Fibroblast of lung (primary cell): ENCODE measurements around the gene TYK2.

ENCODE experiments used
- EZH2 ChIP-seq: IDR thresholded peaks from 2 replicates; pipeline ENCODE4 v1.5.1; 2012; ENCODE audit warnings: low read length, control low read depth, mild to moderate bottlenecking; ENCODE audit errors: missing control alignments
- TF ChIP-seq, protein P1 (sequence below), 2 donors: IDR thresholded peaks in 1 of 2; conservative IDR thresholded peaks in 1 of 2; 1 replicate in 1 of 2; 2 replicates in 1 of 2; pipeline ENCODE4 v1.5.1; 2011 to 2012; ENCODE audit warnings: low read length in 2 of 2, control low read depth in 1 of 2, inconsistent platforms in 1 of 2, low read depth in 1 of 2, mild to moderate bottlenecking in 1 of 2

DNA sequence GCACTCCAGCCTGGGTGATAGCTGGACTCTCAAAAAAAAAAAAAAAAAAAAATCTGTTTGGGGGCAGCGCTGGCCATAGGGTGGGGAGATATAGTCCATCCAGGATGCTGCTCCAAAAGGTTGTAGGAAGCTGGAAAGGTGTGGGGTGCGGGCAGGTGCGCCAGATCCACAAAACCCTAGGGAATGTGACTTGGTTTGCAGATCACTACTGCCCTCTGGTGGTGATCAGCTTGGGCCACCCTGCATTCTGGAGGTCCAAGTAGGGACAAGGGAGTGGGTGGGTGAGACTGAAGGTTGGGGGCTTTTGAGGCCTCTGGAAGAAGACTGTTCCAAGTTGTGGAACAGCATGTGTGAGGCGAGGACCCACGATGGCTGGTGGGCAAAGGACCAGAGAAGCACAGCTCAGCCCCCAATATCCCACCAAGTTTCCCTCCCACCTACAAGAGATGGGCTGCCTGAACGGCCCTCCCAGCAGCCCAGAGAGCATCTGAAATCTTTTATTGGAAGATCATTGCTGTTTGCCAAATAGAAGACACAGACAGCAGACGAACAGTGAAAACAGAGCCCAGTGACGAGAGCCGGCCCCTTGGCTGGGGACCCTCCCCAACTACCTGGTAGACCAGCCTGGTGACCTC lies 10.4 kb upstream of the TYK2 start:
- TF ChIP-seq EZH2: no peak
- TF ChIP-seq, protein P1, sequence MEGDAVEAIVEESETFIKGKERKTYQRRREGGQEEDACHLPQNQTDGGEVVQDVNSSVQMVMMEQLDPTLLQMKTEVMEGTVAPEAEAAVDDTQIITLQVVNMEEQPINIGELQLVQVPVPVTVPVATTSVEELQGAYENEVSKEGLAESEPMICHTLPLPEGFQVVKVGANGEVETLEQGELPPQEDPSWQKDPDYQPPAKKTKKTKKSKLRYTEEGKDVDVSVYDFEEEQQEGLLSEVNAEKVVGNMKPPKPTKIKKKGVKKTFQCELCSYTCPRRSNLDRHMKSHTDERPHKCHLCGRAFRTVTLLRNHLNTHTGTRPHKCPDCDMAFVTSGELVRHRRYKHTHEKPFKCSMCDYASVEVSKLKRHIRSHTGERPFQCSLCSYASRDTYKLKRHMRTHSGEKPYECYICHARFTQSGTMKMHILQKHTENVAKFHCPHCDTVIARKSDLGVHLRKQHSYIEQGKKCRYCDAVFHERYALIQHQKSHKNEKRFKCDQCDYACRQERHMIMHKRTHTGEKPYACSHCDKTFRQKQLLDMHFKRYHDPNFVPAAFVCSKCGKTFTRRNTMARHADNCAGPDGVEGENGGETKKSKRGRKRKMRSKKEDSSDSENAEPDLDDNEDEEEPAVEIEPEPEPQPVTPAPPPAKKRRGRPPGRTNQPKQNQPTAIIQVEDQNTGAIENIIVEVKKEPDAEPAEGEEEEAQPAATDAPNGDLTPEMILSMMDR (conservative IDR thresholded peaks at IDR 0.05 in 1 of 2, IDR thresholded peaks at IDR 0.05 in 1 of 2; ENCODE audit: low read depth in 1 of 2, low read length in 2 of 2): peak; percentile 81 to 97
